ENCODE data around the gene DACT2.

The DACT2 gene

DNA sequence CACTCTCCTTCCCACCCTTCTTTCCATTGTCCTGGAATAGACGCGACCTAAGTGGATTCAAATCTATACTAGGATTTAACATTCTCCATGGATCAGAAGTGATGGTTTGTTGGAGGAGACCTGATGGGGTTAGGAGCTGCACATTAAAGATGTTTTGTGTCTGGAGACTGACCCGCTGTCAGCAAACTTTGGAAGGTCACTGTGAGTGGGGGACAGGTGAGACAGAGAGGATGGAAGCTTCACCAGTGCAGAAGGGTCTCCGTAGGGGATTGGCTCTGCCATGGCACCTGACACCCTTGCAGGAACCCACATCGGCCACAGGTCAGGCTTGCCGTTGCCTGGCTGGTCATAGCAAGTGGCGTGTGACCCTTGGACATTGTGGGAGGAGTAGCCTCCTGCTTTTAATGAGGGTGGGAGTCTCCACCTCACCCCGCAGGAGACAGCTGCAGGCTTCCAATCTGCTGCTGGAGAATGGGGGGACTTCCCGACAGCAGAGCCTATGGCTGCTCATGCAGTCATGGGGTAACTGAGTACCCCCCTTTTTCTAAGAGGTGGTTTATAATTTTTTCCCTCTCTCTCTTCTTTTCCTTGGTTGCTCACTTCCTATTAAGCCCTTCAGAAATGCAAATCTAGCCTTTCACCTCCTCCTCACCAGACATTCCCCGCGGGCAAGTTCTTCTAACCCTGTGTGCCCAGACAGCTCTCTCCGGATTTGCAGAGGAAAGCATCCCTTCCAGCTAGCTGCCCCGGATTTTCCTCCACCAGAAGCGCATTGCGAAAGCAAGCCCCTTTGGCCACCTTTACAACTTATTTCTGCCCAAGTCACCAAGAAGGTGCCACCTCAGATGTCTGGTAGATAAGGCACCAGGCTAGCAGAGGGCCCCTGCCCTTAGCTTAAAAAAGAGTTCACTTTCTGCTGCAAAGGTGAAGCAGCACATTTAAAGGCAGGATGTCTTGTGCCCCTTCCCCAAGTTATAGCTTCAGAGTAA lies 53.5 kb downstream of the DACT2 start:
- no peak for DNase-seq (ENCODE audit: low read depth)

DNA sequence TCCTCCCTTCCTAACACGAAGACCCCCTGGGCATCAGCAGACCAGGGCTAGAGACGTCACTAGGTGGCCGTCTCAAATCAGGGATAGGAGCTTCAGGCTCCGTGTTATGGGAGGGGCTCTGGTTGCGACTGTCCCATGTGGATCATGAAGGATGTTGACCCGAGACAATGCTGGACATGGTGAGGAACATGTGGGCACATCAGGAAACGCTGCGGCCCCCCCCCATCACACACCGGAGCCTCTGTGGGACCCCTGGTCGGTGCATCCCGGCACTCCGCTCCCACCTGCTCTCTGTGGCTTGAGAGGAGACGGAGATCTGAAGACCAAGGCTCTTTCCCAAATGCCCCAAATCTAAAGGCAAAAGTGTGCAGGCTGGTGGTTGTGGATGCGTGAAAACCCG lies 54.2 kb downstream of the DACT2 start:
- no peak for DNase-seq (ENCODE audit: low read depth)

DNA sequence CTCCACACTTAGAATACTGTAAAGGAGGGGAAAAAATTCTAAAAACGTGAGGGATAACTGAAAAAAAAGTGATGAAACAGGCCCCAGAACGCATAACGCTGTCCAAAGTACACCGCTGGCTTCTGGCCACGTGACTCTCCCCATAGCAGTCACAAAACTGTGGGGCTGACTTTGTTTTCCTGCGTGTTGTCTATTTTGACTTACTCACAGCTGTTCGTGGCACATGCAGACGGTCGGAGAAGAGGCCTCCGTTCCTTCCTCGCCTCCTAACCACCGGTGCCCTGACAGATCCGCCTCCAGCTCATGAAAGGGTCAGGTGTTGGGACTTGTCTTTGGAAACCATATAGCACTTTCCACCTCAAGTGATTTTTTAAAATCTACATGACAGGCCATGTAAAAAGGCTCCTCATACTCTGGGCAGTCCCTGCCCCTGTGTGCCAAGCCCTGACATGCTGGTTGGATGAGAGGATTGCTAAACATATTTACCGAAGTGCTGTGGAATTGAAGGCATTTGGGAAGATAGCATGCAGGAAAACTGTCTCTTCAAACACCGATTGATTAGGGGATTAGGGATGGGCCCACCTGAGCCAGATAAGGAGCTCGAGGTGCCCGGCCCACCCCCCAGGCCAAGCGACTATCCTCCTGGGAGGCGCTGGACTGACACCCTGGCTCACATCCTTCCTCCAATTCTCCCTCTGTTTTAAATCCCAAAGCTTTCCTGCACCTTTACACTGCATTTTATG lies 54.8 kb downstream of the DACT2 start:
- no peak for DNase-seq (ENCODE audit: low read depth)

DNA sequence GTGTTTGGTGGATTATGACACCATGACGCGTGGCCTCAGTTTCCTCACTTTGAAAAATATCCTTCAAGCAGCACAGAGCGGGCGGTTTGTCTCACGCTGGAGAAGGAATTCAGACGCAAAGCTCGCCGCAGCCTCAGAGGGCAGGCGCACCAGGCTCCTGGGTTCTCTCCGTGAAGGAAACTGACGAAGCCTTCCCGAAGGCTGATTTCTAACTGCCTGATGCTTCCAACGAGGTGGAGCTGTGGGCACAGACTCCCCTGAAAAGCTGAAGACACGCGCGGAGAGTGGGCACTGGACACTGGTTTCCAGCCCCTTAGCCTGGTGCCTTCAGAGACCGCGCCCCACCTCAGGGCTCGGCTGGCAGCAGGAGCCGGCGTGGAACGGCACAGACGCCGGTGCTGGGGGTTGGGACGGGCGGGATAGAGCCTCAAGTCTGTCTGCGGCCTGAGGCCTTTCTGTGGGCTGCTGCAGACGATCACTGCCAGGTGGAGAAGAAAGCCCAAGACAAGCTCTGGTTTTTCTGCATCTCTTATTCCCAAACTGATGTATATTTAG lies 56.1 kb downstream of the DACT2 start:
- no peak for DNase-seq (ENCODE audit: low read depth)

DNA sequence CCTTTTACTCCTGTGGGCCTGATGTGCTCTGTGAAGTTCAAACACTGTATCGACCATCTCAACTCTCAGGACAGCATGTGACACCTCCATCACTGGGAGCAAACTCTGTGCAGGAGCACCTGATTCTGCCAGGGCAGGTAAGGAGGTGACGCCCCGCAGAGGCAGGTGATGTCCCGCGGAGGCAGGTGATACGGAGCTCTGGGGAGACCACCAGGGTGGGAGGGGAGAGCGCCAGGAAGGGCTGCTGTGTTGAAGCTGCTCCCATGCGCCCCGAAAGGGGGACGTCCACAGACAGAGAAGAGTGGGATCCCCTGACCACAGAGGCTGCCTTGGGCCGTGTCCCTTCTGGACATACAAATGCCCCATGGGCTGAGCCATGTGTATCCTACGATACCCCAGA lies 58.3 kb downstream of the DACT2 start:
- no peak for DNase-seq (ENCODE audit: low read depth)

DNA sequence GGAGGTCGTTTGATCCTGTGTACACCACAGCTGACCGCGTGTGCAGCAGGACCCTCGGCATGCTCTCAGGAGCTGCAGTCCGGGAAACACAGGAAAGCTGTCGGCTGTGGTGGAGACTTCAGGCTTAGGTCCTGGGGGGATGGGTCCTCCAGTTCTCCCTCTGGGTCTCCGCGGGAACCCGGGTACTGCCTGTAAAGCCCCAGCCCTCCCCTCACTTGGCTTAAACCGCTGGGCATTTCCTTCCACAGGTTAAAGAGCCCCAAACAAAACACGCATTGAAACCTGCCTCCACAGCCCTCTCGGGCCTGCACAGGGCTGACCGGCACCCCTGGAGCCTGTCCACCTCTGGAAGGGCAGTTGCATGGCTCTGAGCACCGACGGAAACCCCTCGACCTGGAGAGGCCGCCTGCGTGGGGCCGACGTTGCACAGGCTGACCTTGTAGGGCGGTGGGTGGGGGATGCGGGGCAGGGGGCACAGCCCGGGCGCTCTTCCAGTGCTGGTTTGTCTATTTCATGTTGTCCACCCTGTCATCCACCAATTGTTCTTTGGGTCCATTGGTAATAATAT lies 59.1 kb downstream of the DACT2 start:
- no peak for DNase-seq (ENCODE audit: low read depth)

DNA sequence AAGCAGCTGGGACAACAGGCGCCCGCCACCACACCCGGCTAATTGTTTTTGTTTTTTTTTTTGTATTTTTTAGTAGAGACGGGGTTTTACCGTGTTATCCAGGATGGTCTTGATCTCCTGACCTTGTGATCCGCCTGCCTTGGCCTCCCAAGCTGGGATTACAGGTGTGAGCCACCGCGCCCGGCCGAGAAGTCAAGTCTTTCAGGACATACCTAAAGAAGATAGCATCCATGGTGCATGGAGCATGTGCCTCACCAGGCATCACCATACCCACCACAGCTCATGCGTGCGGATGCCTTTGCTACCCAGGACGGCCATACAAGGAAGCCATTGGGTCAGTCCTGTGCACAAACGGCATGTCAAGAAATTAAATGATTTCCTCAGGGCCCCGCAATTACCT lies 60.8 kb downstream of the DACT2 start:
- DNase-seq (ENCODE audit: low read depth) = no peak

DNA sequence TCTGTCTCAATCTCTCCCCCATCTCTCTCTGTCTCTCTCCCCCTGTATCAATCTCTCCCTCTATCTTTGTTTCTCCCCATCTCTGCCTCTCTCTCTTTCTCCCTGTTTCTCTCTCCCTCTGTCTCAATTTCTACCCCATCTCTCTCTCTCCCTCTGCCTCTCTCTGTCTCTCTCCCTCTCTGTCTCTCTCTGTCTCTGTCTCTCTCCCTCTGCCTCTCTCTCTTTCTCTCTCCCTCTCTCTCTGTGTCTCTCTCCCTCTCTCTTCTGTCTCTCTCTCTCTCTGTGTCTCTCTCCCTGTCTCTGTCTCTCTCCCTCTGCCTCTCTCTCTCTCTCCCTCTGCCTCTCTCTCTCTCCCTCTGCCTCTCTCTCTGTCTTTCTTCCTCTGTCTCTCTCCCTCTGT lies 62.6 kb downstream of the DACT2 start:
- DNase-seq (ENCODE audit: low read depth) = no peak
